Measurements from ENCODE around the gene TRIM7.

TRIM7 gene

DNA sequence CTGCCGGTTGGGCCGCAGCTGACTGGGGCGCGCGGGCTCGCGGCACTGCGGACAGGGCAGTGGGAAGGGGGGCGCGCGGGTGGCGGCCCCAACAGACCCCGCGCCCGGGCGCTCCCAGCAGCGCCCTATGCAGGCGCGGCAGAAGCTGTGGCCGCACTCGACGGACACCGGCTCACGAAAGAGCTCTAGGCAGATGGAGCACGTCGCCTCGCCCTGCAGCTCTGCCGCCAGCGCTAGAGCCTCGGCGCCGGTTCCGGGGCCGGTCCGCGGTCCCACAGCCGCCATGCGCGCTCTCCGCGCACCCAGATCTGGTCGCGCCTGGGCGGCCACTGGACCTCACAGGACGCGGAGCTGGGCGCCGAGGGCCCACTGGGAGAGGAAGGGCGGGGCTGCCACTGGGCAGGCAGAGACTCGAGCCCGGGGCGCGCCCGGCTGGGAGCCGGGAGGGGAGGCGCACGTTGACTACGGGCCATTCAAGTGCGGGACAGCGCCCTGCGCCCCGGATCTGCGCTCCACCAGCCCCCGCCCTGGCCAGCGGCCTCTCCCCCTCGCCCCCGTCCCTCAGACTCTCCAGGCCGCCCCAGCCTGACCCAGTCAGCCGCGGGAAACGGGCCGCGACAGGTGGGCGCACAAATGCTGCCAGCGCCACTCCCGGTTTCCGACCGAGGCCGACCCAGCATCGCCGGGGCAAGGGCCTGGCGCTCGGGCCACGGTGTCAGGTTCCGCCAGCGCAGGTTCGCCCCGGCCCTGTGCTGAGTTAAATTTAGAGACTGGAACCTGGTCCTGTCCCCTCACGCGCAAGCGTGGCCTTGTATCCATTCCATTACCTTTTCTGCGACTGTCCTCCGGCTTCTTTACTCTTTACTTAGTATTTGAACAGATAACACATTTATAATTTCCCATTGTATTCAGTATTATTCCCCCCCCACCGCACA is at the start of gene TRIM7:
Gene TRIM7, minus strand, starts transcription at position 371 of the 935 bp plus-strand sequence. Its CDS starts 86 bp downstream, at position 285.
- no peak for DNase-seq (ENCODE audit: low spot score)

GRCh38 chr5:181248277-181248676 is 43.3 kb upstream of the TRIM7 start:
- DNase-seq (ENCODE audit: low spot score) = no peak

DNA sequence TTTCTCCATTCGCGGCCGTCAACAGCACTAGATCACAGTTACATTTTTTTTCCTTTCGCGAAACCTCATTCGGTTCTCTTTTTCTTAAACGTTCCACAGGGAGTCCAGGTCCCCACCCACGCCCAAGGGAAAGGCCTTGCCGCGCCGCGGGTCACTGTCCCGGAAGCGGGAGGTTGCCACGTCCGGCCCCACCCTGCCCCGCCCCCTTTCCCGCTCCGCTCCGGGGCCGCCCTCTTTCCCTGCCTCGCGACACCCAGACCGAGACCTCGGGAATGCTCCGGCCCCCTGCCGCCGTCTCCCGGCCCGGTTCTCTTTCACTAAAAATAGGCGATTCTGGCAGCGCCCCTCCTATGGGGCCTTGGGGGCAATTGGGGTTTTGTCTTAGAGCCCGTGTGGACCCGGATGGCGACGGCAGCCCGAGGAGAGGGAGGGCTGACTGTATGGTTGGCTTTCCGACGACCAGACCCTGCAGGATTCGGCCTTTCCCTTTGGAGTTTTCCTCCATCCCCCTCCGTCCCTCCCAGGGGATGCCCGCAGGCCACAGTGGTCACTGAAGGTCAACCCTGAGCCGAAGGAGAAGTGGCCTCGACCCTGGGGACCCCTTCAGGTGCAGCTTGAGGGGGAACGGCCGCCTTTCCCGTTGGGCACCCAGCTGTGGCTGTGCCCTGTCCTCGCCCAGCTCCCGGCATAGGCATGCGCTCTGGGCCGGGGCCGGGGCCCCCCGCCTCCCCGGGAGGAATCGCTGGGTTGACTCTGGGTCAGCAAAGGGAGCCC is 41.5 kb upstream of the TRIM7 start:
- DNase-seq (ENCODE audit: low spot score) = peak; percentile 72

- DNase-seq (ENCODE audit: low spot score) = no peak
Measured at GRCh38 chr5:181245427-181246275, 40.7 kb upstream of the TRIM7 start.

DNA sequence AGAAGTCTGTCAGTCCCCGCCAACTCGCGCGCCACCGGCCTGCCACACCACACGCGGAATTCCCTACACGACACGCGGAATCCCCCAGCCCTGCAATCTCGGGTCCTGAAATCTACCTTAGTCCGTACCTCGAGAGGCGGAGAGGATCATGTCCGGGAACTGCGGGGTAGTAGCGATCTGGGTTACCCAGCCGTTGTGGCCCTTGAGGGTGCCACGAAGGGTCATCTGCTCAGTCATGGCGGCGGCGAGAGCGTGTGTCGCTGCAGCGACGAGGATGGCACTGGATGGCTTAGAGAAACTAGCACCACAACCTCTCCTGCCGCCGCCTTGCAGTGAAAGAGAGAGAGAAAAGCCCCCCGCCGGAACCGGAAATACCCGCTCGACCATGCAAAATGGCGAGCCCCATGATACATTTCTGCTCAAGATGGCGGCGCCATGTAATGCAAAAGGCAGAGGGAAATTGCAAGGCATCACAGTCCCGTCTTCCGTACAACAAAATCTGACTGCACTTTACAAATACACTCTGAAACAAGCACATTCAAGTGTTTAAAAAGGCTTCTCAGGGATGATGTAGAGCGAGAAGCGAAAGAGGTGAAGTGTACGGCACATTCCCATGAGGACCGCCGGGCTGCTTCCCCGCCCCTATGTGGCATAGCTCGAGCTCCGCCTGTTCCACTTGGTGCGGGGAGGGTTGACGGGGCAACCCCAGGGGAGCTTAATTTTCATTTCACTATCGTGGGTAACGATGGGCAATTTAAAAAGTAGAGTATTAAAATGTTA is 38.8 kb upstream of the TRIM7 start, which contains the start of gene RACK1:
Gene RACK1, minus strand, starts transcription at position 343 of the 780 bp plus-strand sequence. Its CDS starts 106 bp downstream, at position 237.
- DNase-seq (ENCODE audit: low spot score) = peak; percentile 95

DNA sequence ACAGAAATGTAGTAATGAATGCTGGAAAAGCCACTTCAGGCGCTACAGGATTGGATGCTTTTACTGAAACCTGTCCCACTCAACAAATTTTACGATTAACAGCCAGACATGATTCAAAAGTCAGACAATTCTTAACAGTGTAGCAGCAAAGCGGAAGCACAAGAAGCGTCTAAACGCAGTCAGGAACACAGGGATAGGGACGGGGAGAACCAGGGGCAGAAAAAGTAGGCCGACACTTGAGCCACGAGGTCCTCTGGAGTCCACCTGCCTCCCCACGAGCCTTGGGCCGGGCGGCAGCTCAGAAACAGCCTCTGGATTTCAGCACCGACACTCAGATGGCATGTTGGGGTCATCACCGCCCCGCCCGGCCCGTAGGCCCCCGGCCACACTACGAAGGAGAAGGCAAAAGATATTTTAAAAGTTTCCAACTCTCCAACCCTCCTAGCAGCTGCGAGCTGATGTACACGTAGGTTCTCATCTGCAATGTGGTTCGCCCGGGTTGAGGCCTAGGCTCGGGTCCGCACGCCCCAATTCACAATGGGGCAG is 38.1 kb upstream of the TRIM7 start:
- peak; percentile 37 for DNase-seq (ENCODE audit: low spot score)

- DNase-seq (ENCODE audit: low spot score) = no peak
Measured at GRCh38 chr5:181242031-181242451, 37.0 kb upstream of the TRIM7 start.

GRCh38 chr5:181241393-181241975 is 36.5 kb upstream of the TRIM7 start:
- peak; percentile 44 for DNase-seq (ENCODE audit: low spot score)

GRCh38 chr5:181239062-181239663 is 34.2 kb upstream of the TRIM7 start:
- no peak for DNase-seq (ENCODE audit: low spot score)

DNA sequence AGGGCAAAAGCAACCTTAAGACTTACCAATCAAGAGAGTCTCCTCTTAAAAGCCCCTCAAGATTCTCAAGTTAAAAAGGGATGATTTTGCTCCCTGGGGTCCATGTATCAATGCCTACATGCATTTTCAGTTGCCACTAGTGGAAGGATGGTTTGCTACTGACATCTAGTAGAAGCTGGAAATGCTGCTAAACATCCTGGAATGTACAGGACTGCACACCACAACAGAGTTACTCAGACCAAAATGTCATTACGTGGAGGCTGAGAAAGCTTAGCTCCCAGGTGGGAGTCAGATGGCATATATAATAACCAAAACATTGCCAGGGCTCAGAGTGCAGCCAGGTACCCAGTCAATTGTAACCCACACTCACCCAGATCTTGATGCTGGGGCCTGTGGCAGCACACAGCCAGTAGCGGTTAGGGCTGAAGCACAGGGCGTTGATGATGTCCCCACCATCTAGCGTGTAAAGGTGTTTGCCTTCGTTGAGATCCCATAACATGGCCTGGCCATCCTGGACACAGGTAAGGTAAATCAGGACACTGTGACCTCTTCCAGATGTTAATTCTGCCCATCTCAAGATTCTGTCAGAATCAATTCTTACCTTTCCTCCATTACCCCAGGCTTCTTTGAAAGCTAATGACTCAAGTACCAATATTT is 32.9 kb upstream of the TRIM7 start:
- no peak for DNase-seq (ENCODE audit: low spot score)

DNA sequence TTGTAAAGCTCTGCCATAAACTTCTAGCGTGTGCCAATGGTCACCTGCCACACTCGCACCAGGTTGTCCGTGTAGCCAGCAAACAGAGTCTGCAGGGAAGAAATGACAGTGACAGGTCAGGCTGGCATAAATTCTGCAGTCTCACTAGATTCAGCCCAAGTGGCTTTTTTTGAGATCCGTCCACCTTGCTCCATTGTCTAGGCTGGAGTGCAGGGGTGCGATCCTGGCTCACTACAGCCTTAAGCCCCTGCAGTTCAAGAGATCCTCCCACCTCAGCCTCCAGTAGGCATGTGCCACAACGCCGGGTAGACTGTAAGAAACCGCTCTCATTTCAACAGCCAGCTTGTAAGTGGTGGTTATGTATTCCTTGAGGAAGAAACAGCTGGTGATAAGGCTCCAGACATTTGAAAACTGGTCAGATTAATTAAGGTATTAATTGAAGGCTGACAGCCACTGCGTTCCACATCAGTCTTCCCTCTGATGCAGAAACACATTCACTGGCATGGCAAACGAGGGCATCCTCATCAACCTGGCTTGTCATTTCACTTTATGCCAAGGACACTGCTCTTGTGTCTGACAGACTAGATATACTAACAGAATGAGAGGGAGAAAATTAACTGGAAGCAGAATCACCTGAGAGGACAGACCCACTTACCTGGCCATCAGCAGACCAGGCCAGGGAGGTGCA is 32.1 kb upstream of the TRIM7 start:
- DNase-seq (ENCODE audit: low spot score) = no peak

GRCh38 chr5:181236471-181236870 is 31.5 kb upstream of the TRIM7 start:
- DNase-seq (ENCODE audit: low spot score) = no peak

DNA sequence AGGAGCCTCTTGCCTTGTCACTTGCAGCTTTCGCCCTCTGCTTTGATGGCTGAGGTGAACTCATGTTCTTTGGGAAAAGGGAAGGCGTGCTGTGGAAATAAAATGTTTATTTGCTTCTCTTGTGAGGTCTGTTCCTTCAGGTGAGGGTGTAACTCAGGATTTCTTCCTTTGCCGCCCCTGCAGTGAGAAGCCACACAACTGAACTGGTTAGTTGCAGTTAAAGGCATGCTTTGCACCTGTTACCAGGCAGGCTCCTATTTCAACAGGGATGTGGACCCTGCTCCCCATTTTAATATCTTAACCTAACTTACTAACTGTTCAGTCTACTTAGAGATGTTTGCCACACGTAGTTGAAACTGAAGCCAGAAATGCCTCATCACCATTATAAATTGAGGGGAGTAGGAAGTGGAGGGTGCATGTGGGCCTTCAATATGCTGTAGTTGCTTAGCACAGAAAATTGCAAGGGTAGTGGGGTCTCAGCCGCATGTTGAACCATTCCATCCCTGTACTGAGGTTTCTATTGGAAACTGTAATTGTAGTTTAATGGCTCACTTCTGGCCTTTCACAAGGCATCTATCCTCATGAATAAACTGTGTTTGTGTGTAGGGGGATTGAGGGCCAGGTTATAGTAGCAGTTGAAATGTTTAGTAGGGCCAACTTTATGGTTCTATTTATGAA is 30.8 kb upstream of the TRIM7 start:
- DNase-seq (ENCODE audit: low spot score) = peak; percentile 44

- DNase-seq (ENCODE audit: low spot score) = no peak
Measured at GRCh38 chr5:181235323-181235688, 30.3 kb upstream of the TRIM7 start.

GRCh38 chr5:181234455-181235306 is 29.7 kb upstream of the TRIM7 start:
- no peak for DNase-seq (ENCODE audit: low spot score)

DNA sequence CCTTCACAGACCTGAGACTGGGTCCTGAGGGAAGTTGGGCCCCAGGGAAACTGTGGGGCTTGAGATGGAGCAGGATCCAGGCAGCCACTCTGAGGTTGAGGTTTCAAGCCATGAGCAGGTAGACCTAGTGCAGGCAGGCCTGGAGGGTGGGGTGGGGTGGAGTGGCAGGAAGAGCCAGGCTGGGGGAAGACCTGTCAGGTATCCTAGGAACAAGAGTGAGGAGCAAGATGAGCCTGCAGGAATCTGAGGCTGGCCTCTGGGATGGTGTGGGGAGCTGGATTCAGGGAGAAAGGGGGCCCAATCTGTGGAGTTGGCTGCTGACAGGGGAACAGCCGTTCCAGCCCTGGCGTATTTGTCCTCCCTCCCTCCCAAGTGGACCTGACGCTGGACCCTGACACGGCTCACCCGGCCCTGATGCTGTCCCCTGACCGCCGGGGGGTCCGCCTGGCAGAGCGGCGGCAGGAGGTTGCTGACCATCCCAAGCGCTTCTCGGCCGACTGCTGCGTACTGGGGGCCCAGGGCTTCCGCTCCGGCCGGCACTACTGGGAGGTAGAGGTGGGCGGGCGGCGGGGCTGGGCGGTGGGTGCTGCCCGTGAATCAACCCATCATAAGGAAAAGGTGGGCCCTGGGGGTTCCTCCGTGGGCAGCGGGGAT is 28.9 kb upstream of the TRIM7 start:
- DNase-seq (ENCODE audit: low spot score) = no peak
